ENCODE data around the gene ADAMTSL2. TPM values are rescaled to one million over a fixed set of nuclear protein-coding genes. Genes with fewer than 3 reads are reported as not detected.

The ADAMTSL2 gene
- total RNA-seq, 1 experiment from 2014 or later, result 0.87 TPM

GRCh38 chr9:133568186-133568585 lies 33.7 kb downstream of the ADAMTSL2 start:
- ChIA-PET CTCF (interaction anchor here (0.9 to 1.3 kb wide), 2 partner anchors 15 to 201 kb away, joined by 3 read pairs; no protein-coding TSS in a partner anchor), POLR2A (no interaction called here)
- TF ChIP-seq SP1 (CRISPR knock-in tag; conservative IDR thresholded peaks at IDR 0.05), result no peak
- TF ChIP-seq GRHL2 (CRISPR knock-in tag; IDR thresholded peaks at IDR 0.05; ENCODE audit: insufficient replicate concordance, severe bottlenecking), result no peak
- TF ChIP-seq, protein P1, sequence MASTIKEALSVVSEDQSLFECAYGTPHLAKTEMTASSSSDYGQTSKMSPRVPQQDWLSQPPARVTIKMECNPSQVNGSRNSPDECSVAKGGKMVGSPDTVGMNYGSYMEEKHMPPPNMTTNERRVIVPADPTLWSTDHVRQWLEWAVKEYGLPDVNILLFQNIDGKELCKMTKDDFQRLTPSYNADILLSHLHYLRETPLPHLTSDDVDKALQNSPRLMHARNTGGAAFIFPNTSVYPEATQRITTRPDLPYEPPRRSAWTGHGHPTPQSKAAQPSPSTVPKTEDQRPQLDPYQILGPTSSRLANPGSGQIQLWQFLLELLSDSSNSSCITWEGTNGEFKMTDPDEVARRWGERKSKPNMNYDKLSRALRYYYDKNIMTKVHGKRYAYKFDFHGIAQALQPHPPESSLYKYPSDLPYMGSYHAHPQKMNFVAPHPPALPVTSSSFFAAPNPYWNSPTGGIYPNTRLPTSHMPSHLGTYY (CRISPR knock-in tag; IDR thresholded peaks at IDR 0.05), result no peak
- no peak for TF ChIP-seq ZNF423 (CRISPR knock-in tag; IDR thresholded peaks at IDR 0.05)
- TF ChIP-seq ZNF121 (CRISPR knock-in tag; IDR thresholded peaks at IDR 0.05), result no peak
- TF ChIP-seq OVOL2 (CRISPR knock-in tag; IDR thresholded peaks at IDR 0.05; ENCODE audit: borderline replicate concordance), result no peak
- no peak for TF ChIP-seq FOXP4 (CRISPR knock-in tag; IDR thresholded peaks at IDR 0.05)
- TF ChIP-seq, protein P2, sequence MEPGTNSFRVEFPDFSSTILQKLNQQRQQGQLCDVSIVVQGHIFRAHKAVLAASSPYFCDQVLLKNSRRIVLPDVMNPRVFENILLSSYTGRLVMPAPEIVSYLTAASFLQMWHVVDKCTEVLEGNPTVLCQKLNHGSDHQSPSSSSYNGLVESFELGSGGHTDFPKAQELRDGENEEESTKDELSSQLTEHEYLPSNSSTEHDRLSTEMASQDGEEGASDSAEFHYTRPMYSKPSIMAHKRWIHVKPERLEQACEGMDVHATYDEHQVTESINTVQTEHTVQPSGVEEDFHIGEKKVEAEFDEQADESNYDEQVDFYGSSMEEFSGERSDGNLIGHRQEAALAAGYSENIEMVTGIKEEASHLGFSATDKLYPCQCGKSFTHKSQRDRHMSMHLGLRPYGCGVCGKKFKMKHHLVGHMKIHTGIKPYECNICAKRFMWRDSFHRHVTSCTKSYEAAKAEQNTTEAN (CRISPR knock-in tag; IDR thresholded peaks at IDR 0.05), result no peak
- TF ChIP-seq SMAD4 (CRISPR knock-in tag; IDR thresholded peaks at IDR 0.05), result no peak
- TF ChIP-seq NFE2L1 (CRISPR knock-in tag; IDR thresholded peaks at IDR 0.05), result no peak
- TF ChIP-seq ZNF263 (CRISPR knock-in tag; IDR thresholded peaks at IDR 0.05; ENCODE audit: low read depth), result no peak
- no peak for TF ChIP-seq E2F4 (CRISPR knock-in tag; IDR thresholded peaks at IDR 0.05; ENCODE audit: borderline replicate concordance, low read depth)
- TF ChIP-seq USF1 (CRISPR knock-in tag; IDR thresholded peaks at IDR 0.05), result no peak
- no peak for TF ChIP-seq ETV6 (CRISPR knock-in tag; IDR thresholded peaks at IDR 0.05)
- TF ChIP-seq, protein P3, sequence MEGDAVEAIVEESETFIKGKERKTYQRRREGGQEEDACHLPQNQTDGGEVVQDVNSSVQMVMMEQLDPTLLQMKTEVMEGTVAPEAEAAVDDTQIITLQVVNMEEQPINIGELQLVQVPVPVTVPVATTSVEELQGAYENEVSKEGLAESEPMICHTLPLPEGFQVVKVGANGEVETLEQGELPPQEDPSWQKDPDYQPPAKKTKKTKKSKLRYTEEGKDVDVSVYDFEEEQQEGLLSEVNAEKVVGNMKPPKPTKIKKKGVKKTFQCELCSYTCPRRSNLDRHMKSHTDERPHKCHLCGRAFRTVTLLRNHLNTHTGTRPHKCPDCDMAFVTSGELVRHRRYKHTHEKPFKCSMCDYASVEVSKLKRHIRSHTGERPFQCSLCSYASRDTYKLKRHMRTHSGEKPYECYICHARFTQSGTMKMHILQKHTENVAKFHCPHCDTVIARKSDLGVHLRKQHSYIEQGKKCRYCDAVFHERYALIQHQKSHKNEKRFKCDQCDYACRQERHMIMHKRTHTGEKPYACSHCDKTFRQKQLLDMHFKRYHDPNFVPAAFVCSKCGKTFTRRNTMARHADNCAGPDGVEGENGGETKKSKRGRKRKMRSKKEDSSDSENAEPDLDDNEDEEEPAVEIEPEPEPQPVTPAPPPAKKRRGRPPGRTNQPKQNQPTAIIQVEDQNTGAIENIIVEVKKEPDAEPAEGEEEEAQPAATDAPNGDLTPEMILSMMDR (IDR thresholded peaks at IDR 0.05), result no peak
- TF ChIP-seq GABPB1 (CRISPR knock-in tag; IDR thresholded peaks at IDR 0.05), result no peak
- no peak for TF ChIP-seq TCF7 (CRISPR knock-in tag; IDR thresholded peaks at IDR 0.05; ENCODE audit: low read depth)
- TF ChIP-seq, protein P4, sequence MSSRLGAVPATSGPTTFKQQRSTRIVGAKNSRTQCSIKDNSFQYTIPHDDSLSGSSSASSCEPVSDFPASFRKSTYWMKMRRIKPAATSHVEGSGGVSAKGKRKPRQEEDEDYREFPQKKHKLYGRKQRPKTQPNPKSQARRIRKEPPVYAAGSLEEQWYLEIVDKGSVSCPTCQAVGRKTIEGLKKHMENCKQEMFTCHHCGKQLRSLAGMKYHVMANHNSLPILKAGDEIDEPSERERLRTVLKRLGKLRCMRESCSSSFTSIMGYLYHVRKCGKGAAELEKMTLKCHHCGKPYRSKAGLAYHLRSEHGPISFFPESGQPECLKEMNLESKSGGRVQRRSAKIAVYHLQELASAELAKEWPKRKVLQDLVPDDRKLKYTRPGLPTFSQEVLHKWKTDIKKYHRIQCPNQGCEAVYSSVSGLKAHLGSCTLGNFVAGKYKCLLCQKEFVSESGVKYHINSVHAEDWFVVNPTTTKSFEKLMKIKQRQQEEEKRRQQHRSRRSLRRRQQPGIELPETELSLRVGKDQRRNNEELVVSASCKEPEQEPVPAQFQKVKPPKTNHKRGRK (CRISPR knock-in tag; IDR thresholded peaks at IDR 0.05; ENCODE audit: borderline replicate concordance), result no peak
- Mint-ChIP-seq H3K36me3 (no peaks in the 10 kb centered on the region), H3K27me3 (ENCODE audit: low read depth) (no peaks in the 10 kb centered on the region; the same call in 1 of the 2 replicates), H3K9me3 (no peaks in the 10 kb centered on the region), H3K27ac (no peak overlapping the region), H3K4me1 (peaks cover 9% of the 10 kb centered on the region; the same call in 1 of the 2 replicates), H3K4me3 (no peak overlapping the region)
- DNase-seq (ENCODE audit: low spot score) (no peak), ATAC-seq (no peak)
